HepG2 (cell line): ENCODE results near the gene ZNF32. TPM values are rescaled to one million over a fixed set of nuclear protein-coding genes. Genes with fewer than 3 reads are reported as not detected.
A peak's percentile ranks its signal among the peaks of the same experiment; 100 is the strongest.

Source experiments
- CENPBD1 ChIP-seq: sonication (generic); formaldehyde crosslinking; IDR thresholded peaks from 2 replicates; pipeline ENCODE4 v1.8.0; 2022; ENCODE audit warnings: missing genetic modification reagents, low read depth, mild to moderate bottlenecking, borderline replicate concordance
- CTCF ChIP-seq: sonication (generic); formaldehyde crosslinking; IDR thresholded peaks from 2 replicates; pipeline ENCODE4 v1.5.0; 2020; ENCODE audit warnings: mild to moderate bottlenecking, missing genetic modification reagents, moderate library complexity
- ETV5 ChIP-seq: IDR thresholded peaks from 2 replicates; pipeline ENCODE4 v1.6.1; 2018; ENCODE audit warnings: missing biosample characterization, missing genetic modification reagents, inconsistent platforms, borderline replicate concordance
- KDM3A ChIP-seq: IDR thresholded peaks from 2 replicates; pipeline ENCODE4 v1.6.1; 2018; ENCODE audit warnings: low read depth, missing compliant biosample characterization
- KLF6 ChIP-seq: IDR thresholded peaks from 2 replicates; pipeline ENCODE4 v1.8.0; 2016; ENCODE audit warnings: missing biosample characterization, missing genetic modification reagents
- MAFK ChIP-seq, 2 experiments: IDR thresholded peaks in 1 of 2; conservative IDR thresholded peaks in 1 of 2; 2 replicates each; pipeline ENCODE4 v1.6.1; 2011; ENCODE audit warnings: improper control_type of control experiment in 2 of 2, low read length in 2 of 2
- MED1 ChIP-seq: sonication (generic); formaldehyde crosslinking; IDR thresholded peaks from 2 replicates; pipeline ENCODE4 v1.4.0; 2020; ENCODE audit warnings: missing genetic modification reagents
- MTA1 ChIP-seq: sonication (generic); formaldehyde crosslinking; IDR thresholded peaks from 2 replicates; pipeline ENCODE4 v1.4.0; 2020; ENCODE audit warnings: missing genetic modification reagents, mild to moderate bottlenecking, borderline replicate concordance
- MTF2 ChIP-seq: sonication (generic); formaldehyde crosslinking; IDR thresholded peaks from 2 replicates; pipeline ENCODE4 v1.5.0; 2020; ENCODE audit warnings: missing genetic modification reagents, borderline replicate concordance
- MYPOP ChIP-seq: sonication (generic); formaldehyde crosslinking; IDR thresholded peaks from 2 replicates; pipeline ENCODE4 v1.8.1; 2023; ENCODE audit warnings: mild to moderate bottlenecking, moderate library complexity, missing genetic modification reagents
- NFYC ChIP-seq: IDR thresholded peaks from 2 replicates; pipeline ENCODE4 v1.6.1; 2016; ENCODE audit warnings: missing genetic modification reagents, missing compliant biosample characterization
- NR0B2 ChIP-seq: sonication (generic); formaldehyde crosslinking; IDR thresholded peaks from 2 replicates; pipeline ENCODE4 v1.4.0; 2020; ENCODE audit warnings: mild to moderate bottlenecking, missing genetic modification reagents
- PHF5A ChIP-seq: IDR thresholded peaks from one replicate; pipeline ENCODE4 v1.6.1; 2018; ENCODE audit warnings: low read depth, missing genetic modification reagents; ENCODE audit not compliant: unreplicated experiment
- POGZ ChIP-seq: sonication (generic); formaldehyde crosslinking; IDR thresholded peaks from 2 replicates; pipeline ENCODE4 v1.4.0; 2020; ENCODE audit warnings: mild to moderate bottlenecking, missing genetic modification reagents
- REL ChIP-seq: sonication (generic); formaldehyde crosslinking; conservative IDR thresholded peaks from 2 replicates; pipeline ENCODE4 v1.8.0; 2022; ENCODE audit warnings: mild to moderate bottlenecking, missing genetic modification reagents, moderate library complexity
- SMAD3 ChIP-seq: sonication (generic); formaldehyde crosslinking; IDR thresholded peaks from 2 replicates; pipeline ENCODE4 v1.4.0; 2020; ENCODE audit warnings: missing genetic modification reagents
- TBX2 ChIP-seq: sonication (generic); formaldehyde crosslinking; IDR thresholded peaks from 2 replicates; pipeline ENCODE4 v1.5.0; 2020; ENCODE audit warnings: missing genetic modification reagents, mild to moderate bottlenecking, borderline replicate concordance
- THAP11 ChIP-seq: IDR thresholded peaks from 2 replicates; pipeline ENCODE4 v1.6.1; 2016; ENCODE audit warnings: missing biosample characterization, missing genetic modification reagents
- XRCC5 ChIP-seq: fragments of 200-400 bp; formaldehyde crosslinking; optimal IDR thresholded peaks from 2 replicates; pipeline ENCODE3; 2017; ENCODE audit warnings: mild to moderate bottlenecking, low read length
- ZNF225 ChIP-seq: sonication (generic); formaldehyde crosslinking; IDR thresholded peaks from 2 replicates; pipeline ENCODE4 v1.4.0; 2020; ENCODE audit warnings: mild to moderate bottlenecking, missing genetic modification reagents
- ZNF329 ChIP-seq: sonication (generic); formaldehyde crosslinking; IDR thresholded peaks from 2 replicates; pipeline ENCODE4 v1.9.0; 2021; ENCODE audit warnings: low read depth, mild to moderate bottlenecking, missing genetic modification reagents
- ZNF441 ChIP-seq: sonication (generic); formaldehyde crosslinking; IDR thresholded peaks from 2 replicates; pipeline ENCODE4 v1.7.0; 2021; ENCODE audit warnings: missing genetic modification reagents, borderline replicate concordance
- ZNF501 ChIP-seq: sonication (generic); formaldehyde crosslinking; IDR thresholded peaks from 2 replicates; pipeline ENCODE4 v1.5.1; 2020; ENCODE audit warnings: mild to moderate bottlenecking, moderate library complexity, missing genetic modification reagents
- ZNF549 ChIP-seq: sonication (generic); formaldehyde crosslinking; IDR thresholded peaks from 2 replicates; pipeline ENCODE4 v1.5.0; 2020; ENCODE audit warnings: missing genetic modification reagents
- ZNF644 ChIP-seq: IDR thresholded peaks from 2 replicates; pipeline ENCODE4 v1.6.1; 2016; ENCODE audit warnings: low read depth
- ZSCAN21 ChIP-seq: sonication (generic); formaldehyde crosslinking; IDR thresholded peaks from 2 replicates; pipeline ENCODE4 v1.8.0; 2022; ENCODE audit warnings: mild to moderate bottlenecking, missing genetic modification reagents, moderate library complexity, borderline replicate concordance
- ZSCAN25 ChIP-seq: sonication (generic); formaldehyde crosslinking; IDR thresholded peaks from 2 replicates; pipeline ENCODE4 v1.8.0; 2022; ENCODE audit warnings: mild to moderate bottlenecking, missing genetic modification reagents
- polyA plus RNA-seq, 8 experiments: library from polyadenylated mRNA; depleted of rRNA in 3 of 8; stranded (reverse) in 7 of 8; unstranded in 1 of 8; fragments of >200 nt; fragmentation: Illumina TruSeq in 4 of 8; extraction: Trizol in 4 of 8; gene quantifications; 2 replicates each; pipeline versions ENCODE4 v1.2.1 to v1.2.3, GENCODE V29; 2011 to 2016; ENCODE audit warnings: low read depth in 4 of 8, missing spikeins in 1 of 8, mixed read lengths in 1 of 8; ENCODE audit not compliant: insufficient read depth in 1 of 8
- total RNA-seq, 5 experiments: library from RNA; depleted of rRNA; stranded (reverse); fragments of >200 nt; fragmentation: Illumina TruSeq; extraction: Trizol; gene quantifications; 2 replicates each; pipeline ENCODE4 v1.2.3, GENCODE V29; 2016; ENCODE audit warnings: low read depth in 1 of 5

Gene ZNF32
- total and polyA plus RNA-seq, 2 of the 13 experiments (the other 11 are each of a cell fraction or from before 2014, with no cell fraction given), result 12.5 to 16.9 TPM

- TF ChIP-seq ZNF549 (CRISPR knock-in tag), result no peak
- TF ChIP-seq NFYC (CRISPR knock-in tag), result no peak
- TF ChIP-seq MTF2, result peak; percentile 92; the same call in 1 of the 2 replicates
- TF ChIP-seq ZNF225 (CRISPR knock-in tag), result 0 out of 2 replicates have a peak, but pooled peaks have one; percentile 43
- TF ChIP-seq MED1 (CRISPR knock-in tag), result peak; percentile 20; the same call in 1 of the 2 replicates
- TF ChIP-seq KDM3A (CRISPR knock-in tag), result 0 out of 2 replicates have a peak, but pooled peaks have one; percentile 51
- 0 out of 2 replicates have a peak, but pooled peaks have one; percentile 39 for TF ChIP-seq MYPOP
- TF ChIP-seq ZNF501 (CRISPR knock-in tag), result peak; percentile 40; the same call in 1 of the 2 replicates
- 0 out of 2 replicates have a peak, but pooled peaks have one; percentile 43 for TF ChIP-seq ETV5 (CRISPR knock-in tag)
- TF ChIP-seq CENPBD1 (CRISPR knock-in tag), result no peak
- peak; percentile 36; the same call in 1 of the 2 replicates for TF ChIP-seq THAP11 (CRISPR knock-in tag)
- TF ChIP-seq REL (CRISPR knock-in tag), result no peak
- no peak for TF ChIP-seq MAFK (conservative IDR thresholded peaks at IDR 0.05 in 1 of 2, IDR thresholded peaks at IDR 0.05 in 1 of 2; ENCODE audit: low read length in 2 of 2)
- TF ChIP-seq PHF5A (CRISPR knock-in tag), result no peak
- no peak for TF ChIP-seq ZNF441
- TF ChIP-seq XRCC5, result peak; percentile 71
- 0 out of 2 replicates have a peak, but pooled peaks have one; percentile 22 for TF ChIP-seq ZNF329 (CRISPR knock-in tag)
- peak; percentile 82 for TF ChIP-seq CTCF (CRISPR knock-in tag)
- TF ChIP-seq ZNF644 (CRISPR knock-in tag), result no peak
- TF ChIP-seq TBX2 (CRISPR knock-in tag), result 0 out of 2 replicates have a peak, but pooled peaks have one; percentile 12
- 0 out of 2 replicates have a peak, but pooled peaks have one; percentile 30 for TF ChIP-seq ZSCAN25 (CRISPR knock-in tag)
- no peak for TF ChIP-seq KLF6
- 0 out of 2 replicates have a peak, but pooled peaks have one; percentile 14 for TF ChIP-seq POGZ (CRISPR knock-in tag)
- TF ChIP-seq ZSCAN21, result no peak
- peak; percentile 19; the same call in 1 of the 2 replicates for TF ChIP-seq MTA1 (CRISPR knock-in tag)
- 0 out of 2 replicates have a peak, but pooled peaks have one; percentile 43 for TF ChIP-seq SMAD3 (CRISPR knock-in tag)
- TF ChIP-seq NR0B2, result peak; percentile 41; the same call in 1 of the 2 replicates
These were observed 41.5 kb upstream of the ZNF32 start (continued) for GRCh38 chr10:43689955-43690771.
